GM12874 (cell line): Measurements from ENCODE around the gene SLC2A4.

Source experiments
- TF ChIP-seq, protein P1 (sequence below): IDR thresholded peaks from 2 replicates; pipeline ENCODE4 v1.5.1; 2011; ENCODE audit warnings: low read depth, mild to moderate bottlenecking, control low read depth, low read length, moderate library complexity; ENCODE audit not compliant: insufficient read depth

SLC2A4 gene

GRCh38 chr17:7258731-7259554 is 22.6 kb upstream of the SLC2A4 start:
- TF ChIP-seq, protein P1, sequence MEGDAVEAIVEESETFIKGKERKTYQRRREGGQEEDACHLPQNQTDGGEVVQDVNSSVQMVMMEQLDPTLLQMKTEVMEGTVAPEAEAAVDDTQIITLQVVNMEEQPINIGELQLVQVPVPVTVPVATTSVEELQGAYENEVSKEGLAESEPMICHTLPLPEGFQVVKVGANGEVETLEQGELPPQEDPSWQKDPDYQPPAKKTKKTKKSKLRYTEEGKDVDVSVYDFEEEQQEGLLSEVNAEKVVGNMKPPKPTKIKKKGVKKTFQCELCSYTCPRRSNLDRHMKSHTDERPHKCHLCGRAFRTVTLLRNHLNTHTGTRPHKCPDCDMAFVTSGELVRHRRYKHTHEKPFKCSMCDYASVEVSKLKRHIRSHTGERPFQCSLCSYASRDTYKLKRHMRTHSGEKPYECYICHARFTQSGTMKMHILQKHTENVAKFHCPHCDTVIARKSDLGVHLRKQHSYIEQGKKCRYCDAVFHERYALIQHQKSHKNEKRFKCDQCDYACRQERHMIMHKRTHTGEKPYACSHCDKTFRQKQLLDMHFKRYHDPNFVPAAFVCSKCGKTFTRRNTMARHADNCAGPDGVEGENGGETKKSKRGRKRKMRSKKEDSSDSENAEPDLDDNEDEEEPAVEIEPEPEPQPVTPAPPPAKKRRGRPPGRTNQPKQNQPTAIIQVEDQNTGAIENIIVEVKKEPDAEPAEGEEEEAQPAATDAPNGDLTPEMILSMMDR = no peak

GRCh38 chr17:7259555-7259889 is 22.0 kb upstream of the SLC2A4 start:
- TF ChIP-seq, protein P1 = no peak

DNA sequence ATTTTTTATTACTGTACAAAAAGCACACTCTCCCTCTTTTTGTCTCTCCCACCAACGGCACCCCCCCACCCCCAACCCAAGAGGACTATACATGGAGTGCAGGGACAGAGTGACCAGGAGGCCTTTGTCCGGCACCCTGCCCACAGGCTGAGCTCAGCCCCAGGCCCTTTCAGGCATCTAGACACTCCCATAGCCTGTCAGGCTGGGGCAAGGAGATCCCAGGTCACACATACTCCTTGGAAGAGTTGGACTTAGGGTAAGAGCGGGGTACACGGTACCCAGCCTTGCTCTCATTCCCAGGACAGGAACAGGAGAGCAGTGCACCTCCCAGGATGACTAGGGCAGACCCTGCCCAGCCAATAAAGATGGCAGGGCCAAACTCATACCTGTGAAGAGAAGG is 21.4 kb upstream of the SLC2A4 start:
- TF ChIP-seq, protein P1 = no peak

- TF ChIP-seq, protein P1 = no peak
Observed at GRCh38 chr17:7260651-7261378, 20.7 kb upstream of the SLC2A4 start.

DNA sequence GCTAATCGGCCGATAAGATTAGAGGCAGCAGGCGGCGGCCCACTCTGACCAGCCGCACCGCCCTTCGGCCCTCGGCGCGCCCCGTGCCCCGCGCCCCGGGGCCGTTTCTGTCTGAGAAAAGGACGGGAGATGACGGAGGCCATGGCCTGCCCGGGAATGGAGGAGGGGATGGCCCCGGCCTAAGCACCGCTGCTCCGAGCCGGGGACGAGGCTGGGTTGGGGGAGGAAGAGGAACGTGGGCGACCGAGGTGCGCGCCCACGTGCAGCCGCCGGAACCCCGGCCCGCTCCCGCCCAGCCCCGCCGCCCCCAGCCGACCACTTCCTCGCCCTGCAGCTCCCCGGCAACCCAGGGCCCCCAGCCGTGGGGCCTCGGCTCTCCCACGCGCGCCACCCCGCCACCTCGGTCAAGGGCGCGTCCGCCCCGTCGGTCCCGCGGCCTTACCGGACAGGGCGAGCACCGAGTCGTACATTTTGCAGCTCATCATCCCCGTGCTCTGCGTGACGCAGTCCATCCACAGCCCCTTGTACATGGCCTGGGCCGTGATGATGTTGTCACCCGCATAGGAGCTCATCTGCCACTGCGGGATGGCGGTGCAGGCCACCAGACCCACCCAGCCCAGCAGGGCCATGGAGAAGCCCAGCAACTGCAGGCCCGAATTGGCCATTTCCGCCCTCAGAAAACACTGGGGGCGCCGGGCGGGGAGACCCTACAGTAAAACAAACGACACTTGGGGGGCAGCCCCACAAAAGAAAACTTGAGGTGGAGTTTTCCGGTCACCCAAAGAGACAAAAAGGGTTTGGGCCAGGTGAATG is 19.9 kb upstream of the SLC2A4 start:
- TF ChIP-seq, protein P1 = no peak

DNA sequence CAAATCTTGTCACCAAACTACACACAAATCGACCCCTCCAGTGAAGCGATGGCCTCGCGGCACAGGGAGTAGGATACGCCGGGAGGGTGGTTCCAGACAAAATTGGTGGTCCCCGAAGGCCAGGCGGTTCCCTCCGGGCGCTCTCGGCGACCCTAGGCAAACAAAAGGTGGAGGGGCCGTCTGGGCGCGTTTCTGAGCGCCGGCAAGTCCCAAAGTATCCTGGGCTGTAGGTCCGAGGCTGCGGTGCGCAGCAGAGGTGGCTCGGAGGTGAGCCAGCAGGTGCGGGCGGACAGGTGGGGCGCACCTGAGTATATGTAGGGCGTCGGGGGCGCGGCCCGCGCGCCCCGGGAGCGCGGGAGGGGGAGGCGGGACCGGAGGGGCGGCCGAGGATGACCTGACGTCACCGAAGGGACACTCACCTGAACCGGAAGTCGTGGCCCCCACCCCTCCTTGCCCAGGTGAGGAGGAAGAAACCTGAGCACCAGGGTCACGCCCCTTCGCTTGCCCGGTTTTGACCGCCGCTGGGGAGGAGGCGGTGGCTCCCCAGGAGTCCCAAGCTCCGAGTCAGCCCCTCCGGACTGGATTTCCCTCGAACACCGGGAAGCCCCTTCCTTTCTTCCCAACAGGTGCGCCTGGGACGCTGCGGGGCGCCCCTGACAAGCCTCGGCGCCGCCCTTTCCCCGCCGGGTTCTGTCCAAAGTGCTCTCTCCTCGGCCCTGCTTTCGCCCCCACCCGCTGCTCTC is 19.2 kb upstream of the SLC2A4 start, which contains the start of gene CLDN7:
CLDN7 (minus strand) TSS at position 287 of the 743 bp plus-strand sequence. CDS start 435 bp downstream, outside the sequence.
- TF ChIP-seq, protein P1 = no peak
